ENCODE data around the gene CDH4.
"Not testable (repeated sequence)": the region's sequence is repeated elsewhere in the genome, so short reads cannot be mapped to it uniquely, and the experiment has no call there.

The CDH4 gene

GRCh38 chr20:61853073-61854005 lies 601.3 kb downstream of the CDH4 start:
- TF ChIP-seq GABPA (IDR thresholded peaks at IDR 0.05; ENCODE audit: low read depth) (no peak), POLR2AphosphoS5 (IDR thresholded peaks at IDR 0.05; ENCODE audit: low read depth) (no peak), CTCF (IDR thresholded peaks at IDR 0.05; ENCODE audit: insufficient read depth, low read length) (no peak), REST (IDR thresholded peaks at IDR 0.05; ENCODE audit: insufficient replicate concordance, low read depth) (no peak), SPI1 (IDR thresholded peaks at IDR 0.05; ENCODE audit: borderline replicate concordance, low read depth) (no peak)
- no peaks in the 10 kb centered on the region for H3K27me3 ChIP-seq (ENCODE audit: insufficient read depth, poor library complexity, severe bottlenecking)
- no peak for DNase-seq (ENCODE audit: low read depth in 1 of 2, low spot score in 1 of 2)
- no peak overlapping the region for H3K4me3 ChIP-seq (replicated peaks; ENCODE audit: insufficient read depth, low read length)
- H3K27ac ChIP-seq (replicated peaks), result no peak overlapping the region

- not testable (repeated sequence) for H3K27me3 ChIP-seq (ENCODE audit: insufficient read depth, poor library complexity, severe bottlenecking); H3K27ac ChIP-seq (replicated peaks); DNase-seq (ENCODE audit: low read depth in 1 of 2, low spot score in 1 of 2)
These were observed 602.5 kb downstream of the CDH4 start for GRCh38 chr20:61854538-61854937.

GRCh38 chr20:61855286-61855685 lies 603.2 kb downstream of the CDH4 start:
- Histone ChIP-seq H3K27ac (replicated peaks) (no peak overlapping the region), H3K27me3 (ENCODE audit: insufficient read depth, poor library complexity, severe bottlenecking) (no peaks in the 10 kb centered on the region), H3K4me3 (replicated peaks; ENCODE audit: insufficient read depth, low read length) (no peak overlapping the region)
- no peak for TF ChIP-seq GABPA (IDR thresholded peaks at IDR 0.05; ENCODE audit: low read depth)
- TF ChIP-seq CTCF (IDR thresholded peaks at IDR 0.05; ENCODE audit: insufficient read depth, low read length), result no peak
- TF ChIP-seq POLR2AphosphoS5 (IDR thresholded peaks at IDR 0.05; ENCODE audit: low read depth), result no peak
- no peak for TF ChIP-seq REST (IDR thresholded peaks at IDR 0.05; ENCODE audit: insufficient replicate concordance, low read depth)
- no peak for TF ChIP-seq SPI1 (IDR thresholded peaks at IDR 0.05; ENCODE audit: borderline replicate concordance, low read depth)
- no peak for DNase-seq (ENCODE audit: low read depth in 1 of 2, low spot score in 1 of 2)

More at GRCh38 chr20:61854538-61854937, 602.5 kb downstream of the CDH4 start:
- not testable (repeated sequence) for H3K4me3 ChIP-seq (replicated peaks; ENCODE audit: insufficient read depth, low read length)

- H3K27me3 ChIP-seq (ENCODE audit: insufficient read depth, poor library complexity, severe bottlenecking), result no peaks in the 10 kb centered on the region
- no peak for TF ChIP-seq CTCF (IDR thresholded peaks at IDR 0.05; ENCODE audit: insufficient read depth, low read length)
- no peak overlapping the region for H3K27ac ChIP-seq (replicated peaks)
- no peak overlapping the region for H3K4me3 ChIP-seq (replicated peaks; ENCODE audit: insufficient read depth, low read length)
- no peak for DNase-seq (ENCODE audit: low read depth in 1 of 2, low spot score in 1 of 2)
These were observed 604.8 kb downstream of the CDH4 start for GRCh38 chr20:61856626-61857413.
